ENCODE results near the gene SORBS1. TPM values are rescaled to one million over a fixed set of nuclear protein-coding genes. Genes with fewer than 3 reads are reported as not detected.

Gene SORBS1
- total RNA-seq, 1 donor from 2014 or later: 426 TPM

DNA sequence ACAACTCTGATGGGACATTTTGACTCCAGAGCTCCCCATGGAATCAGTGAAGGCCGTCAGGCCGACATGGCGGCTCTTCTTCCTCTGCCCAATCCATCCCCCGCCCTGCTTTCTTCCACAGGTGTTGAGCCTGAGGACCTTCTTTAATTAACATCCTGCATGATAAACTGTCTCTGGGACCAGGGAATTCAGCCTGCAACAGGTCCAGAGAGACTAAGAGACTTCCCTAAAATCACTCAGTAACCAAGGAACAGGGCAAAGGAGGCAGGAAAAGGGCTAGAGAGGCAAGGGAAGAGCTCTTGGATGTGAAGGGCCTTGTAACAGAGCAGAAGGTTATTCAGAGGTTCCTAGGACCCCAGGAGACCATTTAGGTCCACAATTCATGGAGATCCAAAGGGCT lies 264.4 kb downstream of the SORBS1 start:
- no peak for DNase-seq (ENCODE audit: low spot score)

DNA sequence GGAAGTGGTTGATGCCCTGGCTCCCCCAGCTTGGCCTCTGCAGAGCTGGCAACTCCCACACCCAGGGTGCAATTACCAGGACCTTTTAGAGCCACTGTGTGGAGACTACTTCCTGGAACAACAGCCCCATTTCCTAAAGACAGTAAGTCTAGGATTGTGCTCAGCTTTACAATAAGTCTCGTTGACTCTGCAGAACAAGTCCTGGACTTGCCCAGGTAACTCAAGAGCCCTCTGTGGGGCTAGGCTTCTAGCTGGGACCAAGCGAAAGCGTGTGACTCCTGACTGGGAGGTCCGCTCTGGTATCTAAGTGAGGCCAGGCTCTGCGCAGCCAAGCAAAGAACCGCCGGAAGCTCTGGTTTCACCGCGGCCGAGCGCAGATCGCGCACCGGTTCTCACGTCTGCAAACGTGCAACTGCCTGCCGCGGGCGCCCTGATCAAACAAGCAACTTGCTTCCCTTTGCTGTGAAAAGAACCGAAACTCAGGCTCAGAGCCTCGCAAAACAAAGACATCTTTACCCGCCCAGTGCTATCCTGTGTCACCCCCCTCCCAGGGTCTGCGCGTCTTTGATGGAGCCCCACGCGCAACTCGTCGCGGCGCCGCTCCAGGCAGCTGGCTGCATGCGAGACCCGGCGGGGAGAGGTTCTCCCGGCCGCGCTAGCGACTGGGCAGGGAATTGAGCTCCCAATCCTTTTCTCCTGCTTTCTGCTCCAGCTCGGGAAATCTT lies 266.0 kb downstream of the SORBS1 start:
- DNase-seq (ENCODE audit: low spot score): peak; percentile 63

- no peak for DNase-seq (ENCODE audit: low spot score)
These were observed 267.5 kb downstream of the SORBS1 start for GRCh38 chr10:95293631-95294030.

DNA sequence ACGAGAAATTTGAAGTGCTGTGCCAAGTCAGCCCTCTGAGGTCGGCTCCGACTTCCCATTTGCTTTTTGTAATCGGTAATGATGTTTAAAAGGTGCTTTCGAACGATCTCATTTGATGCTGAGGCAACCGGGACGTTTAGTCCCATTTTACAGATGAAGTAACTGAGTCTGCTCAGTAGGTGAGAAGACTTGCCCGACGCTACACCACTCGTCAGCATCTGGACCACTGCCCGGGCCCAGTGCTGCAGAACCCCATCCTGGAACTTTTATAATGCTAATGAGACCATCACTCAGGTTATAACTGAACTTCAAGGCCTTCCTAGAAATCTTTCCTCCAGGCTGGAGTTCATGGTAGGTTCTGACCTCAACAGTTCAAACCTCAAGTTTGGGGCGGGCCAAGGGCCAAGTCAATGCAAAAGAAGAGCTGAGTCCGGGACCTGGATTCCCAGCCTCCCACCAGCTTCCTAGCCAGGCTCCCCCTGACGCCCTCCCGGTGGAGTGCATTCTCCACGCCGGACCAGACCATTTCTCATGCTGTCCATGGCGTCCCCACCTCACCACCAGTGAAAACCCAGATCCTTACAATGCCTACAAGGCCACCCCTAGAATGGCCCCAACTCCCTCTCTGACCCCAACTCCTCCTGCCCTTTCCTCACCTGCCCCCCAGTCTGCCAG lies 269.7 kb downstream of the SORBS1 start:
- no peak for DNase-seq (ENCODE audit: low spot score)

- peak; percentile 66 for DNase-seq (ENCODE audit: low spot score)
These were observed 270.5 kb downstream of the SORBS1 start, which contains the start of gene PDLIM1 for GRCh38 chr10:95290461-95291364. Gene PDLIM1, minus strand, starts transcription at chr10:95291003. Its CDS starts 88 bp downstream, at chr10:95290915.

DNA sequence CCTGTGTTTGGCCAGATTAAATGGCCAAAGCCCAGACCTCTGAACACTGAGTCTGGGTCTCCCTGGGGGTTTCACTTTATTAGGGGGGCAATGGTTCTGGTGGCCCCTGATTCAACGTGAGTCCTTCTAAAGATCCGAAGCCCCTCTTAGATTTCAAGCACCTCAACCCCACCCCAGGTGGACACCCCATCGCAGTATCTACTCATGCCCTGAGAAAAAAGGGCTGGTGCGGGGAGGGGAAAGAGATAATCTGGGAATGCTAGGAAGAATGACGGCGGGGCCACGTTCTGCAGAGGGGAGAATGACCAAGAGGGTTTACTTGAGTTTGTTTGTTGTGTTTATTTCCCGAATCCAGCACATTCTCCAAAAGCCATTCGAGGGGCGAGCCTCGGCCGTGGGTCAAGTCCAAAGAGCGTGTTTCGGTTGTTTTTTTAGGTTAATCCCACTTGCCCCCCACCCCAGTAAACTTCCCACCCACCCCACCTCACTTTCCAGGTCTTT lies 271.2 kb downstream of the SORBS1 start:
- no peak for DNase-seq (ENCODE audit: low spot score)

DNA sequence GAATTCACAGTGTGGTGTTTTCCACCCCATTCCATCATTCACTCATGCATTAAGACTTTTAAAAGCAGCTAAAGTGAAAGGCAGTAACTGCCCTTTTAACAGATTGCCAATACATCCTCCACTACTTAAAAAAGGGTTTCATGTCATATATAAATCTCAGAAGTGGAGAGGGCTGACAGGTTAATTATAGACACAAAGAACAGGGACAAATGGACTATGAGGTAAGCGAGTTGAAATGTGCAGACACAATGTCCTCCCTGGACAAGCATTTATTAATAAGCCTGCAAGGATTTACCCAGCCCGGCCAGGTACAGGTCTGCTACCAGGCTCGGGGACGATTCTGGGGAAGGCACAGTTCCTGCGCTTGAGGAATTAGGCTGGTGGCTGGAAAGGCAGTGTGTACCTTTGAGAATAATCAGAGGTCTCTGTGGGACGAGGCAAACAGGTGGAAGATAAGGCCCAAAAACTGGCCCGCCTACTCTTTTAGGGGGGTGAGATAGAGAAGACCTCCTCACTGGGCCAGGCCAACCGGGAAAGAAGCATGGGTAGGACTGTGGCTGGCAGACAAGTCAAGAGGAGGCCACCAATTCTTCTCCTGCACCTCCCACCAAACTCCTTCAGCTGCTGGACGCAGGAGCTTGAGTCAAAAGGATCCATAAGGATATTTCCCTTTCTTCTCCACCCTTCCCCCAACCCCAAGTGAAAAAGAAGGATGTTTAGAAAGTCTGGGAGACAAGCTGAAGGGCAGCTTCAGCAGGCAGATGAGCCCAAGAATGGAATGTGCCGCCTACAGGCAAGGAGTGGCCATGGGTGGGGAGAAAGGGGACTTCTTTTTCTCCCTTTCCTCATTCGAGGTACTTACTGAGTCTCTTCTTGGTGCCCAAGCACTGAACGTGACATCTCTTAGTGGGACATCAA lies 271.9 kb downstream of the SORBS1 start:
- DNase-seq (ENCODE audit: low spot score): peak; percentile 49

GRCh38 chr10:95288303-95288702 lies 272.9 kb downstream of the SORBS1 start:
- no peak for DNase-seq (ENCODE audit: low spot score)

DNA sequence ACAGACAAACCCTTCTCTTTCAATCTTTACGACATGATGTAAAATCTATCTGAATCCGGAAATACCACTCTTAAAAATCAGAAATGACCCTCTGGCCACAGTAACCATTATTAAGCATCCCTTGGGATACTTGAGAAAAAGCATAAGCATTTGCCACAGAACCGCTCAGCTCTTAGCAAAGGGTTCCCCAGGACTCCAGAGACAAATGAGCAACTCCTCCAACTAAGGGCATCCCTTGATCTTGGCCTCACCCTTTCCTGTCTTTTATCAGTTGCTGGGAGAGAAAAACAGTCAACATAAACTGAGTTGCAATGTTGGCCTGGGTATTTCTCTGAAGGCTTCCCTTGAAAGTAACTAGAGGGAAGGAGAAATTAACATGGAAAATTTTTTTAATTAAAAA lies 273.9 kb downstream of the SORBS1 start:
- DNase-seq (ENCODE audit: low spot score): no peak

DNA sequence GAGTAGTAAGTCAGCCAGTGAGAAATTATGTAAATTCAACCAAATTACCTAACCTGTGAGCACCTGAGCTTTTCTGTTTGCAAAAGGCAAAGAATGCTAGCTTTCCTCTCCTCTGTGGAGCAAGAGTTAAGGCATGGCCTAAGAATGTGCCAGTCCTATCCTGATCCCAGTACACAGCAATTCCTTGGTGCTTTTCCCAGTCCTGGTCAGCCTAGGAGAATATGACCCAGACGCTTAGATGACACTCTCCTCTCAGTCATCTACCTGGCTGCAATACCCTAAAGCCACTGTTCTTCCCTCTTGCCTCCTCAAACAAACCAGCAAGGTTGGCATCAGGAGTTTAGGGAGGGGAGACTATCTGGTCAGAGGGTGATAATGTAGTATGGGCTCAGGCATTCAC lies 274.5 kb downstream of the SORBS1 start:
- no peak for DNase-seq (ENCODE audit: low spot score)

DNA sequence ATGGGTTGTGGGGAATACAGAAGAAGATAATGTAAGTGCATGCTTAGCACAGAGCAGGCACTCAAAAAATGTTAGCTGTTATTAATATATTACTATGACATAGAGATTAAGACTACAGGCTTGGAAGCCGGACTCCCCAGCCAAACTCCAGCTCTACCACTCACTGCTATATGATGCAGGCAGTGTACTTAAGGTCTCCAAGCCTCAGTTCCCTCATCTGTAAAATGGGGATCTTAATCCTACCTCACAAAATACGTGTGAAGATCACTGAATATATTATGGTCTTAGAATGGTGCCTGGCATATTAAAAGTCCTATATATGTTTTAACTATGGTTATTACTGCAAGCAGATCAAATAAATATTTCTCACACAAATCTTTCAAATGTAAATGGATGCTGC lies 275.6 kb downstream of the SORBS1 start:
- DNase-seq (ENCODE audit: low spot score): no peak

- no peak for DNase-seq (ENCODE audit: low spot score)
These were observed 276.4 kb downstream of the SORBS1 start for GRCh38 chr10:95284807-95285206.

- DNase-seq (ENCODE audit: low spot score): no peak
These were observed 279.1 kb downstream of the SORBS1 start for GRCh38 chr10:95282107-95282506.

DNA sequence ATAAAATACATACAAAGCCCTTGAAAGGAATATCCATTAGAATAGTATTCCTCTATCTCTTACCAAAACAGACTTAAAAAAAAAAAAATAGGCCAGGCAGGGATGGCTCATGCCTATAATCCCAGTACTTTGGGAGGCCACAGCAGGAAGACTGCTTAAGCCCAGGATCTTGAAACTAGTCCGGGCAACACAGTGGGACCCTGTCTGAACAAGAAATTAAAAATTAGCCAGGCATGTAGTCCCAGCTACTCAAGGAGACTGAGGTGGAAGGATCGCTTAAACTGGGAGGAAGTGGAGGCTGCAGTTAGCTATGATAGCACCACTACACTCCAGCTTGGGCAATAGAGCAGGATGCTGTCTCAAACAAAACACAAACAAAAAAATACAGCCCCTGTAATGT lies 280.0 kb downstream of the SORBS1 start:
- no peak for DNase-seq (ENCODE audit: low spot score)

DNA sequence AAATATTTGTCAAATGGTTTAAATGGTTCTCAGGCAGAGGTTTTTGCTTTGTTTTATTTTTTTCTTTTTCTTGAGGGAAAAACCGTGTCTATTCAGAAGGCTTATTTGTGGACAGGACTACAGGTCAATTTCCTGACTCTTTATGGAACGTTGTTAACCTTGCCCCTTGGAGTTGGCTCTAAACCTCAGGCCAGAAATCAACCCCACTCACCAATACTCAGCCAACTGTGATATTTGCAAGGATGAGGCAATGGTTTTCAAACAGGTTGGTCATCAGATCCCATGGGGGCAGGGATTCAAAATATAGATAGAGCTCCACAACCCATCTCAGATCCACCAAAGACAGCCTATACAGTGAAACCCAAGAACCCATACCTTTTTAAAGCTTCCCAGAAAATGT lies 280.5 kb downstream of the SORBS1 start:
- no peak for DNase-seq (ENCODE audit: low spot score)

- no peak for DNase-seq (ENCODE audit: low spot score)
These were observed 281.9 kb downstream of the SORBS1 start for GRCh38 chr10:95279042-95279820.

DNA sequence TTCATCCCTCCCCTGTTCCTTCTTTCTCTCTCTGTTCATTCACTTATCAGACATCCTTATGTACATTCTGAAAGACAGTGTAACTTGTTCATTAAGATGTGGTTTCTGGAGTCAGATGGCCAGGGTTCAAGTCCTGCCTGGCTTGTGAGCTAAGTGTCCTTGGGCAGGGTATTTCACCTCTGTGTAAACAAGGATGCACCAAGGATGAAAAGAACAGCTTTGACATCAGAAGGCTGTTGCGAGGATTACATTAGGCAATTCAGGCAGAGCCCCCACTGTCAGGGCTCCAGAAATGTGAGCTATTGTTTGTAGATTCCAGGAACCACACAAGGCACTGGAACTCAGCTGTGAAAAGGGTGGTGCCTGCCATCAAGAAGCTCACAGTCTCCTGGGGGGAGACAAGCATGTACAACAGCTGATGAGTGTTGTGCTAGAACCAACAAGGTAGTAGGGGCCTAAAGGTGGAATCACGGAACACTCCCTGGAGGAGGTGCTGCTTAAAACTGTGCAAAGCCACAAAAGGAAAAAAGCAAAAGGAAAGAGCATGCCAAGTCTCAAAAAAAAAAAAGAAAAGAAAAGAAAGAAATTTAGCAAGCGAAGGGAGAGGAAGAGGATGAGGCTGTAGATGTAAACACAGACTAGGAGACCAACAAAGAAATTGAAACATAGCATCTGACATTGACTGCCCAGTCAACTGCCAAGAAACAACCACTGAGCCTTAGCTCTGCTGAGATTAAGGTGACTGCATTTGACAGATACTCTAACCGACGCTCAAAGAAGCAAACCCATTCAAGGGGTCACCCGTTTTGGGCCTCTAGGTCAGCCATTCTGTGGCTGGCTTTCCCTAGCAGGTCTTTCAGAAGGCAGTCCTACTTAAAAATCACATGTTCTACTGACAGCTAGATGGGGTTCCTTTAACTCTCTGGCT lies 282.8 kb downstream of the SORBS1 start:
- DNase-seq (ENCODE audit: low spot score): no peak

- DNase-seq (ENCODE audit: low spot score): no peak
These were observed 283.6 kb downstream of the SORBS1 start for GRCh38 chr10:95277614-95278013.

DNA sequence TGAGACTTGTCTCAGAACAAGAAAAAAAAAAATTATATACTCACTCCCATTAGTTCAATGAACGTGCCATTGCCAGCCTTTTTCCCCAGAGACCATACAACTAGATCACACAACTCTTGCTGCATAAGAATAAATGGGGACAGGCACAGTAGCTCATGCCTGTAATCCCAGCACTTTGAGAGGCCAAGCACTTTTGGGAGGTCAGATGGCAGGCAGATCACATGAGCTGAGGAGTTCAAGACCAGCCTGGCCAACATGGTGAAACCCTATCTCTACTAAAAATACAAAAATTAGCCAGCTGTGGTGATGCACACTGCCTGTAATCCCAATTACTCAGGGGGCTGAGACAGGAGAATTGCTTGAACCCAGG lies 284.0 kb downstream of the SORBS1 start:
- DNase-seq (ENCODE audit: low spot score): no peak
